Bronchial epithelial cell (primary cell): ENCODE measurements around the gene C4orf17. TPM values are rescaled to one million over a fixed set of nuclear protein-coding genes. Genes with fewer than 3 reads are reported as not detected.

Experiments used
- DNase-seq: peaks from one replicate; pipeline ENCODE4 v3.0.0-alpha.2; 2010; ENCODE audit warnings: low read depth
- FAIRE-seq: peaks from 2 replicates; lab custom pipeline; 2011; peaks lifted over from hg19 to GRCh38; lab: Jason Lieb, UNC
- H3K27me3 ChIP-seq: 2 replicates; pipeline ENCODE4 v1.5.1; 2011; ENCODE audit warnings: low read length; ENCODE audit not compliant: control insufficient read depth, insufficient read depth
- H3K36me3 ChIP-seq: 2 replicates; pipeline ENCODE4 v1.5.1; 2011; ENCODE audit warnings: low read length; ENCODE audit not compliant: control insufficient read depth, insufficient read depth
- H3K4me3 ChIP-seq: 2 replicates; pipeline ENCODE4 v1.5.1; 2011; ENCODE audit warnings: mild to moderate bottlenecking, low read depth, low read length, control low read depth
- total RNA-seq: library from RNA; depleted of rRNA; stranded (reverse); fragments of >200 nt; gene quantifications from 2 replicates; pipeline ENCODE4 v1.2.1, GENCODE V29; 2014
- TF ChIP-seq, protein P1 (sequence below): IDR thresholded peaks from 2 replicates; pipeline ENCODE4 v1.5.1; 2011; ENCODE audit warnings: mild to moderate bottlenecking, moderate library complexity, low read length, control low read depth, inconsistent platforms; ENCODE audit not compliant: insufficient read depth, severe bottlenecking

Gene C4orf17
- total RNA-seq, 1 donor from 2014 or later, result not detected

DNA sequence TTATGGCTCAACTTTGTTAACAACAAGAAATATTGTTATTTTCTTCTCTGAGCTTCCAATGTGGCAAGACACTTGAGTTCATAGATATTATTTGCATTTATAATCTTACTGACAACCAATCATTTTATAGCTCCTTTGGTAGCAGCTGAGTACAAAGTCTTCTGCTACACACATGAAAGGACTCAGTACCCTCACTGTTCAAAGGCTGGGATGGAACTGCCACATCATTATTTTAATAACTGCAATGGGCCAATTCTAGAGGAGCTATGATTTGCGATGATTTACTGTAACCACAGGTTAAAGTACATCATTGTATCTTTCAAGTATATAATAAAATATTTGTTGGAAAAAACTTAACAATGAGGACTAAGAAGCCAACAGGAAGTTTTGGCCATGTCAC, 74.7 kb downstream of the C4orf17 start:
- no peak for FAIRE-seq
- TF ChIP-seq, protein P1, sequence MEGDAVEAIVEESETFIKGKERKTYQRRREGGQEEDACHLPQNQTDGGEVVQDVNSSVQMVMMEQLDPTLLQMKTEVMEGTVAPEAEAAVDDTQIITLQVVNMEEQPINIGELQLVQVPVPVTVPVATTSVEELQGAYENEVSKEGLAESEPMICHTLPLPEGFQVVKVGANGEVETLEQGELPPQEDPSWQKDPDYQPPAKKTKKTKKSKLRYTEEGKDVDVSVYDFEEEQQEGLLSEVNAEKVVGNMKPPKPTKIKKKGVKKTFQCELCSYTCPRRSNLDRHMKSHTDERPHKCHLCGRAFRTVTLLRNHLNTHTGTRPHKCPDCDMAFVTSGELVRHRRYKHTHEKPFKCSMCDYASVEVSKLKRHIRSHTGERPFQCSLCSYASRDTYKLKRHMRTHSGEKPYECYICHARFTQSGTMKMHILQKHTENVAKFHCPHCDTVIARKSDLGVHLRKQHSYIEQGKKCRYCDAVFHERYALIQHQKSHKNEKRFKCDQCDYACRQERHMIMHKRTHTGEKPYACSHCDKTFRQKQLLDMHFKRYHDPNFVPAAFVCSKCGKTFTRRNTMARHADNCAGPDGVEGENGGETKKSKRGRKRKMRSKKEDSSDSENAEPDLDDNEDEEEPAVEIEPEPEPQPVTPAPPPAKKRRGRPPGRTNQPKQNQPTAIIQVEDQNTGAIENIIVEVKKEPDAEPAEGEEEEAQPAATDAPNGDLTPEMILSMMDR, result no peak
- no peak for DNase-seq
- H3K27me3 ChIP-seq, result no peaks in the 10 kb centered on the region
- H3K4me3 ChIP-seq, result no peak overlapping the region
- no peaks in the 10 kb centered on the region for H3K36me3 ChIP-seq

DNA sequence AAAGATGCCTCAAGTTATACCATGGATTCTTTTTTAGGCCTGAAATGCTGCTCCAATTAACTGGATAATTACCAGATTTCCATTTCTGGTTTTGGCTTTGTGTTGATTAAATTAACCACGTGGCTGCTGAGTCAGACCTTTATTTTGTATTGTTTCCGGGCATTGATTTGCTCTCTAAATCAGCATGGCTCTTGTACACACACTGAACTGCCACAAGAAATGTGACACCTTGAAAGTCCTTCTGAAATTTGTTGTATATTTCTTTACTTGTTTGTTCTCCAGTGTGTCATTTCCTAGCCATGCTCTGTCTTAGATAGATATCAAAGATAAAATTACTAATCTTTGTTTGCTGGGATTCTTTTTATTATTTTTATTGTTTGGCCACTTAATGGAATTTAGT, 75.5 kb downstream of the C4orf17 start:
- no peaks in the 10 kb centered on the region for H3K36me3 ChIP-seq
- FAIRE-seq (no peak), DNase-seq (no peak)
- H3K27me3 ChIP-seq, result no peaks in the 10 kb centered on the region
- H3K4me3 ChIP-seq, result no peak overlapping the region
- TF ChIP-seq, protein P1, result no peak

DNA sequence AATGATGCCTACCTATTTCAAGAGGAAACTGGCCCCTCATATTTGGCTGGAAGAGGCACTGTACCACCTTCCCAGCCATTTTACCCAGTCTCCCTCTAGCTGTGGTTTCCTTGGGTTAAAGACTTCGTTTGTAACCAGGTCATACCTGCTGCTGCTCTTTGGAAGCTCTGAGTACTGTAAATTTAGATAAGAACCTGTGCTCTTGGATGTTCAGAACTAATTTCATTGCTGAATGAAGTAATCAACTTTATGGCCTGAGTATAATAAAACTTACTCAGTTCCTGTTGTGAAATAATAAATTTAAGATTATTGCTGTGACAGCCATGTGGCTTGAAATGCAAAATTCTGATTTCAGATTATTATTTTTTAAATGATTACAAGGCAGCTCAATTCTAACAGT, 76.0 kb downstream of the C4orf17 start:
- TF ChIP-seq, protein P1, result no peak
- FAIRE-seq, result no peak

DNA sequence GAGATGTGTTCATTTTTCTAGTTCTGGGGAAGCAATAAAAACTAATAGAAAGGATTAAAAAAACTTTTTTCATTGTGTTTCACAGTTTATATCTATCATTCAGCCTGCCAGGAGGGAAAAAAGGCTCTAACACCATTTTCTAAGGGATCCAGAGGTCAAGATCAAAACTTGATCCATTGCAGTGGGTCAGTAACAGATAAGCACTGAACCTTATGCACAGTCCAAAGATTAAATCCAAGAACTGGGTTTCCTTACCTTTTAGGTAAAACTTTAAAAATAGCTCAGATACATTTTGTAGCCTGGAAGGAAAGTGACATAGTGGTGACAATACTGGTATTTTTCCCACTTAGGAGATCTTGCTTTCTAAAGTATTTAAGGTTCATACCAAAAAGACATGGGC, 76.5 kb downstream of the C4orf17 start:
- TF ChIP-seq, protein P1, result no peak
- no peak for FAIRE-seq

More for the DNA sequence above, 76.0 kb downstream of the C4orf17 start:
- Histone ChIP-seq H3K36me3 (no peaks in the 10 kb centered on the region), H3K27me3 (no peaks in the 10 kb centered on the region), H3K4me3 (no peak overlapping the region)
- no peak for DNase-seq

DNA sequence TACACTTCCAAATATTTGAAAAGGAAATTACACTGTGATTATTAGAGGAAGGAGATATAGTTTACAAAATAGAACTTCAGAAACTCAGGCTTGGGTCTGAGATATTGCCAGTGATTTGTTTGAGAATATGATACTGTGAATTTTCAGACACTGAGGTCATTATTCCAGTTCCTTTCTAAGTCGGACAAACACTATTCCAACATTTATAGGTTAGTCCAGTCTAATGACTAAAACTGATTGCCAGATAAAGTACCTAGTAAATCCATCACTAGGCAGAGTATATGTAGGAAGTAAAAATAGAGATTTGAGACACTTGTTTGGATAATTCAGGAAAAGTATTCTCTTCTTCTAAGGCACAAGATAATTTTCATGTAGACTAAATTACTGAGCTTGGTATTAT, 77.0 kb downstream of the C4orf17 start:
- no peaks in the 10 kb centered on the region for H3K27me3 ChIP-seq
- TF ChIP-seq, protein P1, result no peak
- DNase-seq (peak; percentile 23), FAIRE-seq (no peak)
- H3K36me3 ChIP-seq, result no peaks in the 10 kb centered on the region
- no peak overlapping the region for H3K4me3 ChIP-seq

More for the DNA sequence above, 76.5 kb downstream of the C4orf17 start:
- Histone ChIP-seq H3K27me3 (no peaks in the 10 kb centered on the region), H3K4me3 (no peak overlapping the region), H3K36me3 (no peaks in the 10 kb centered on the region)
- no peak for DNase-seq

DNA sequence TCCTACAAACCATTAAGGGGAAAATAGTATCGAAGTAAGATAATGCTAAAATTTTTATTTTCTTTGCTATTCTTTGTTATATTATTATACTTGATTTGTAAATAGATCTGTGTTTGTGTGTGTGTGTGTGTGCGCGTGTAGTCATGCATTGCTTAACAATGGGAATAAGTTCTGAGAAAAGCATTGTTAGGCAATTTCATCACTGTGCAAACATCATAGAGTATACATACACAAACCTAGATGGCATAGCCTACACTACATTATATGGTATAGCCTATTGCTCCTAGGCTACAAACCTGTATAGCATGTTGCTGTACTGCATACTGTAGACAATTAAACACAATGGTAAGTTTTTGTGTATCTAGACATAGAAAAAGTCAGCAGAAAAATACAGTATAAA, 80.9 kb downstream of the C4orf17 start:
- DNase-seq (peak; percentile 82), FAIRE-seq (no peak)
- Histone ChIP-seq H3K27me3 (no peaks in the 10 kb centered on the region), H3K36me3 (no peaks in the 10 kb centered on the region), H3K4me3 (no peak overlapping the region)
- TF ChIP-seq, protein P1, result no peak
